Measurements from ENCODE around the gene OAS1. TPM values are rescaled to one million over a fixed set of nuclear protein-coding genes. Genes with fewer than 3 reads are reported as not detected.

OAS1 gene
- total RNA-seq, 1 donor from 2014 or later = 132 TPM

DNA sequence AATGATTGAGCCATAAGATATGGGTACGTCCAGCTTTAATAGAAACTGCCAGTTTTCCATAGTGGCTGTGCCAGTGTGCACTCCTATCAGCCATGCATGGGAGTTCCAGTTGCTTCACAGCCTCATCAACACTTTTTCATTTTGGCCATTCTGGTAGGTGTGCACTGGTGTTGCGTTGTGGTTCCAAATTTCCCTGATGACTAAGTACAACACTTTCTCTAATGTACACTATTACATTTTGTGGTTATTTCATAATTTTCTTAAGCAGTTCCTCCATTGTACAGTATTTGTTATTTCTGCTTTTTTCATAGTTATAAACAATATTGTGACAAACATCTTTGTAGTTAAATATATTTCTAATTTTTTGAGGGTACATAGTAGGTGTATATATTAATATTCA, 21.5 kb upstream of the OAS1 start:
- H3K27me3 Mint-ChIP-seq (ENCODE audit: low read depth, unreplicated experiment) = peaks cover 49% of the 10 kb centered on the region
- H3K4me1 Mint-ChIP-seq (ENCODE audit: low read depth, unreplicated experiment) = no peaks in the 10 kb centered on the region
- no peaks in the 10 kb centered on the region for H3K36me3 ChIP-seq (ENCODE audit: insufficient read depth, low read length)
- no peaks in the 10 kb centered on the region for H3K9me3 ChIP-seq (ENCODE audit: insufficient read depth, low read depth, low read length)
- no peak overlapping the region for H3K27ac Mint-ChIP-seq (ENCODE audit: unreplicated experiment)
- peaks cover 7% of the 10 kb centered on the region for H3K9me3 Mint-ChIP-seq (ENCODE audit: unreplicated experiment)
- no peak overlapping the region for H3K4me2 ChIP-seq (ENCODE audit: low read length)
- H3K79me2 ChIP-seq (ENCODE audit: insufficient read depth, low read length) = no peaks in the 10 kb centered on the region
- no peak overlapping the region for H3K9ac ChIP-seq (ENCODE audit: low read length)
- TF ChIP-seq, protein P1, sequence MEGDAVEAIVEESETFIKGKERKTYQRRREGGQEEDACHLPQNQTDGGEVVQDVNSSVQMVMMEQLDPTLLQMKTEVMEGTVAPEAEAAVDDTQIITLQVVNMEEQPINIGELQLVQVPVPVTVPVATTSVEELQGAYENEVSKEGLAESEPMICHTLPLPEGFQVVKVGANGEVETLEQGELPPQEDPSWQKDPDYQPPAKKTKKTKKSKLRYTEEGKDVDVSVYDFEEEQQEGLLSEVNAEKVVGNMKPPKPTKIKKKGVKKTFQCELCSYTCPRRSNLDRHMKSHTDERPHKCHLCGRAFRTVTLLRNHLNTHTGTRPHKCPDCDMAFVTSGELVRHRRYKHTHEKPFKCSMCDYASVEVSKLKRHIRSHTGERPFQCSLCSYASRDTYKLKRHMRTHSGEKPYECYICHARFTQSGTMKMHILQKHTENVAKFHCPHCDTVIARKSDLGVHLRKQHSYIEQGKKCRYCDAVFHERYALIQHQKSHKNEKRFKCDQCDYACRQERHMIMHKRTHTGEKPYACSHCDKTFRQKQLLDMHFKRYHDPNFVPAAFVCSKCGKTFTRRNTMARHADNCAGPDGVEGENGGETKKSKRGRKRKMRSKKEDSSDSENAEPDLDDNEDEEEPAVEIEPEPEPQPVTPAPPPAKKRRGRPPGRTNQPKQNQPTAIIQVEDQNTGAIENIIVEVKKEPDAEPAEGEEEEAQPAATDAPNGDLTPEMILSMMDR (IDR thresholded peaks at IDR 0.05; ENCODE audit: insufficient read depth, low read depth, low read length) = no peak
- TF ChIP-seq EZH2 (IDR thresholded peaks at IDR 0.05; ENCODE audit: insufficient read depth, low read length) = no peak
- FAIRE-seq (no peak), DNase-seq (ENCODE audit: low read depth) (no peak)
- no peak overlapping the region for H3K4me3 ChIP-seq (ENCODE audit: insufficient read depth, low read depth, low read length)
- H3K4me3 Mint-ChIP-seq (ENCODE audit: unreplicated experiment) = no peak overlapping the region
- no peaks in the 10 kb centered on the region for H3K4me1 ChIP-seq (ENCODE audit: insufficient read depth, low read length)
- no peak overlapping the region for H2AFZ ChIP-seq (ENCODE audit: low read depth, low read length)
- H3K27me3 ChIP-seq (ENCODE audit: insufficient read depth, low read length) = no peaks in the 10 kb centered on the region
- no peaks in the 10 kb centered on the region for H4K20me1 ChIP-seq (ENCODE audit: insufficient read depth, low read length)
- H3K36me3 Mint-ChIP-seq (ENCODE audit: low read depth, unreplicated experiment) = no peaks in the 10 kb centered on the region
- H3K27ac ChIP-seq (ENCODE audit: low read depth, low read length) = no peak overlapping the region

DNA sequence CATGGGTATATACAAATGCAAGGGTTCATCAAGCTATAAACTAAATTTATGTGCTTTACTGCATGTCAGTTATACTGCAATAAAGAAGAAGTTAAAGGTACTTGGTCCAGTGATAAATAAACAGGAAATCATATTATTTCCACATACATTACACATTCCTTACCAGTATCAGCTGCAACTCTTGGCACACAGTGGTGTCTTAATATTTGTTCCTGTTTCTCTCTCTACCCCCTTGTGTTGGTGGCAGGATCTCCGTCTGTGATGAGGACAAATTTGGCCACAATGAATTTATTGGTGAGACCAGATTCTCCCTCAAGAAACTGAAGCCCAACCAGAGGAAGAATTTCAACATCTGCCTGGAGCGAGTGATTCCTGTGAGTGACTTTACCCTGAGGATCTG, 19.2 kb upstream of the OAS1 start:
- Mint-ChIP-seq H3K4me3 (ENCODE audit: unreplicated experiment) (no peak overlapping the region), H3K4me1 (ENCODE audit: low read depth, unreplicated experiment) (no peaks in the 10 kb centered on the region)

More for the DNA sequence above, 19.2 kb upstream of the OAS1 start:
- Histone ChIP-seq H2AFZ (ENCODE audit: low read depth, low read length) (no peak overlapping the region), H4K20me1 (ENCODE audit: insufficient read depth, low read length) (no peaks in the 10 kb centered on the region), H3K9me3 (ENCODE audit: insufficient read depth, low read depth, low read length) (no peaks in the 10 kb centered on the region), H3K4me2 (ENCODE audit: low read length) (no peak overlapping the region), H3K79me2 (ENCODE audit: insufficient read depth, low read length) (no peaks in the 10 kb centered on the region), H3K27ac (ENCODE audit: low read depth, low read length) (no peak overlapping the region), H3K4me3 (ENCODE audit: insufficient read depth, low read depth, low read length) (no peak overlapping the region), H3K27me3 (ENCODE audit: insufficient read depth, low read length) (no peaks in the 10 kb centered on the region), H3K4me1 (ENCODE audit: insufficient read depth, low read length) (no peaks in the 10 kb centered on the region), H3K36me3 (ENCODE audit: insufficient read depth, low read length) (no peaks in the 10 kb centered on the region), H3K9ac (ENCODE audit: low read length) (no peak overlapping the region)
- Mint-ChIP-seq H3K27ac (ENCODE audit: unreplicated experiment) (no peak overlapping the region), H3K9me3 (ENCODE audit: unreplicated experiment) (peaks cover 7% of the 10 kb centered on the region), H3K36me3 (ENCODE audit: low read depth, unreplicated experiment) (no peaks in the 10 kb centered on the region), H3K27me3 (ENCODE audit: low read depth, unreplicated experiment) (peaks cover 44% of the 10 kb centered on the region)
- TF ChIP-seq, protein P1 (IDR thresholded peaks at IDR 0.05; ENCODE audit: insufficient read depth, low read depth, low read length) = no peak
- no peak for TF ChIP-seq EZH2 (IDR thresholded peaks at IDR 0.05; ENCODE audit: insufficient read depth, low read length)
- FAIRE-seq (no peak), DNase-seq (ENCODE audit: low read depth) (no peak)
